WTC11 (cell line): ENCODE results near the gene VWA2. TPM values are rescaled to one million over a fixed set of nuclear protein-coding genes. Genes with fewer than 3 reads are reported as not detected.

Experiments used
- ATAC-seq: fragments of 200-7000 bp; cut with Tn5 transposase; 2 replicates; pipeline ENCODE4 v1.10.0; 2021; ENCODE audit warnings: mild to moderate bottlenecking, moderate library complexity
- CTCF ChIA-PET: fragments of 300-600 bp; sonication (Branson Sonifier 250); formaldehyde crosslinking; loops from one replicate; lab custom pipeline; 2021; ENCODE audit warnings: antibody characterized with exemption; lab: Charles Lee
- POLR2A ChIA-PET: fragments of 350-600 bp; sonication (Branson Sonifier 250); formaldehyde crosslinking; loops from one replicate; lab custom pipeline; 2021; ENCODE audit warnings: antibody characterized with exemption; lab: Charles Lee
- DNase-seq: peaks from one replicate; pipeline ENCODE4 v3.0.0; 2021; ENCODE audit warnings: low spot score
- H3K27ac Mint-ChIP-seq: 2 replicates; pipeline ENCODE4 v1.8.0; 2021; ENCODE audit warnings: mixed read lengths
- H3K27me3 Mint-ChIP-seq: 2 replicates; pipeline ENCODE4 v1.8.0; 2021; ENCODE audit warnings: low read depth, mild to moderate bottlenecking, moderate library complexity, mixed read lengths
- H3K36me3 Mint-ChIP-seq: 2 replicates; pipeline ENCODE4 v1.8.0; 2021; ENCODE audit warnings: mixed read lengths
- H3K4me1 Mint-ChIP-seq: 2 replicates; pipeline ENCODE4 v1.8.0; 2022; ENCODE audit warnings: mixed read lengths
- H3K4me3 Mint-ChIP-seq: 2 replicates; pipeline ENCODE4 v1.8.0; 2021; ENCODE audit warnings: mild to moderate bottlenecking, moderate library complexity, mixed read lengths
- H3K9me3 Mint-ChIP-seq: 2 replicates; pipeline ENCODE4 v1.8.0; 2021; ENCODE audit warnings: mixed read lengths
- CDX4 ChIP-seq: fragments of 250-450 bp; sonication (Bioruptor Pico); IDR thresholded peaks from 2 replicates; pipeline ENCODE4 v1.9.0; 2021; ENCODE audit warnings: moderate library complexity, mild to moderate bottlenecking, inconsistent platforms, borderline replicate concordance
- CREM ChIP-seq: sonication (generic); formaldehyde crosslinking; IDR thresholded peaks from 2 replicates; pipeline ENCODE4 v1.8.1; 2022; ENCODE audit warnings: mild to moderate bottlenecking, missing genetic modification reagents, moderate library complexity
- E2F4 ChIP-seq: sonication (generic); formaldehyde crosslinking; IDR thresholded peaks from 2 replicates; pipeline ENCODE4 v1.8.1; 2022; ENCODE audit warnings: low read depth, mild to moderate bottlenecking, moderate library complexity, missing genetic modification reagents, borderline replicate concordance
- E2F5 ChIP-seq: sonication (generic); formaldehyde crosslinking; IDR thresholded peaks from 2 replicates; pipeline ENCODE4 v1.8.1; 2022; ENCODE audit warnings: mild to moderate bottlenecking, moderate library complexity, missing genetic modification reagents
- ERG ChIP-seq: fragments of 250-450 bp; sonication (Bioruptor Pico); IDR thresholded peaks from 2 replicates; pipeline ENCODE4 v1.8.0; 2021; ENCODE audit warnings: mild to moderate bottlenecking
- FOXP1 ChIP-seq: sonication (generic); formaldehyde crosslinking; IDR thresholded peaks from 2 replicates; pipeline ENCODE4 v1.8.0; 2022; ENCODE audit warnings: missing genetic modification reagents, mild to moderate bottlenecking, moderate library complexity, borderline replicate concordance
- FOXP4 ChIP-seq: sonication (generic); formaldehyde crosslinking; IDR thresholded peaks from 2 replicates; pipeline ENCODE4 v1.8.0; 2022; ENCODE audit warnings: mild to moderate bottlenecking, missing genetic modification reagents
- HMGXB4 ChIP-seq: sonication (generic); formaldehyde crosslinking; IDR thresholded peaks from 2 replicates; pipeline ENCODE4 v1.8.1; 2023; ENCODE audit warnings: mild to moderate bottlenecking, moderate library complexity, missing genetic modification reagents
- JAZF1 ChIP-seq: fragments of 250-450 bp; sonication (Bioruptor Pico); IDR thresholded peaks from 2 replicates; pipeline ENCODE4 v1.9.0; 2021; ENCODE audit warnings: moderate library complexity, mild to moderate bottlenecking, inconsistent platforms
- JUN ChIP-seq: sonication (generic); formaldehyde crosslinking; IDR thresholded peaks from 2 replicates; pipeline ENCODE4 v1.8.0; 2023; ENCODE audit warnings: mild to moderate bottlenecking, missing genetic modification reagents
- KAT7 ChIP-seq: sonication (generic); formaldehyde crosslinking; IDR thresholded peaks from 2 replicates; pipeline ENCODE4 v1.8.1; 2023; ENCODE audit warnings: missing genetic modification reagents, mild to moderate bottlenecking, borderline replicate concordance
- NFE2L1 ChIP-seq: sonication (generic); formaldehyde crosslinking; IDR thresholded peaks from 2 replicates; pipeline ENCODE4 v1.8.1; 2023; ENCODE audit warnings: missing genetic modification reagents
- NR2C2 ChIP-seq: sonication (generic); formaldehyde crosslinking; IDR thresholded peaks from 2 replicates; pipeline ENCODE4 v1.8.0; 2022; ENCODE audit warnings: mild to moderate bottlenecking, missing genetic modification reagents
- PRRX2 ChIP-seq: fragments of 250-450 bp; sonication (Bioruptor Pico); IDR thresholded peaks from 2 replicates; pipeline ENCODE4 v1.8.0; 2021; ENCODE audit warnings: mild to moderate bottlenecking
- RORB ChIP-seq: fragments of 250-450 bp; sonication (Bioruptor Pico); IDR thresholded peaks from 2 replicates; pipeline ENCODE4 v1.9.0; 2021; ENCODE audit warnings: mild to moderate bottlenecking
- SMAD3 ChIP-seq: sonication (generic); formaldehyde crosslinking; IDR thresholded peaks from 2 replicates; pipeline ENCODE4 v1.8.0; 2022; ENCODE audit warnings: missing genetic modification reagents, mild to moderate bottlenecking, borderline replicate concordance
- USF2 ChIP-seq: sonication (generic); formaldehyde crosslinking; IDR thresholded peaks from 2 replicates; pipeline ENCODE4 v1.8.1; 2023; ENCODE audit warnings: mild to moderate bottlenecking, missing genetic modification reagents, moderate library complexity
- ZNF138 ChIP-seq: sonication (generic); formaldehyde crosslinking; conservative IDR thresholded peaks from 2 replicates; pipeline ENCODE4 v1.8.1; 2022; ENCODE audit warnings: mild to moderate bottlenecking, moderate library complexity, missing genetic modification reagents
- ZNF219 ChIP-seq: sonication (generic); formaldehyde crosslinking; IDR thresholded peaks from 2 replicates; pipeline ENCODE4 v1.8.0; 2023; ENCODE audit warnings: missing genetic modification reagents, mild to moderate bottlenecking, borderline replicate concordance
- ZNF396 ChIP-seq: fragments of 250-450 bp; sonication (Bioruptor Pico); IDR thresholded peaks from 2 replicates; pipeline ENCODE4 v1.8.0; 2021; ENCODE audit warnings: mild to moderate bottlenecking, moderate library complexity, borderline replicate concordance
- ZNF671 ChIP-seq: fragments of 250-450 bp; sonication (Bioruptor Pico); IDR thresholded peaks from 2 replicates; pipeline ENCODE4 v1.8.0; 2021; ENCODE audit warnings: mild to moderate bottlenecking
- total RNA-seq: library from RNA; stranded (reverse); gene quantifications from 3 replicates; pipeline ENCODE4 v1.2.3, GENCODE V29; 2021

VWA2 gene
- total RNA-seq, 1 experiment from 2014 or later: 2.1 TPM

GRCh38 chr10:114252092-114252491 lies 13.0 kb downstream of the VWA2 start:
- TF ChIP-seq NFE2L1 (CRISPR knock-in tag): no peak
- TF ChIP-seq RORB (CRISPR knock-in tag): no peak
- no peak for TF ChIP-seq NR2C2
- TF ChIP-seq KAT7 (CRISPR knock-in tag): no peak
- Mint-ChIP-seq H3K4me3 (no peak overlapping the region), H3K27ac (no peak overlapping the region), H3K9me3 (peaks cover 21% of the 10 kb centered on the region), H3K27me3 (no peaks in the 10 kb centered on the region), H3K4me1 (no peaks in the 10 kb centered on the region), H3K36me3 (peaks cover 21% of the 10 kb centered on the region)
- ChIA-PET CTCF (interaction anchor here (1.2 kb wide), 1 partner anchor 52 kb away, joined by 3 read pairs; no protein-coding TSS in a partner anchor), POLR2A (interaction anchor here (0.9 kb wide), 1 partner anchor 21 kb away, joined by 3 read pairs; no protein-coding TSS in a partner anchor)
- no peak for ATAC-seq
- DNase-seq: no peak

GRCh38 chr10:114252883-114253282 lies 13.8 kb downstream of the VWA2 start:
- TF ChIP-seq NR2C2 (no peak), ZNF138 (CRISPR knock-in tag) (no peak), SMAD3 (CRISPR knock-in tag) (no peak), E2F5 (no peak), PRRX2 (CRISPR knock-in tag) (no peak), FOXP4 (CRISPR knock-in tag) (no peak), E2F4 (CRISPR knock-in tag) (no peak), ERG (CRISPR knock-in tag) (no peak), ZNF396 (no peak), JAZF1 (CRISPR knock-in tag) (no peak), ZNF219 (CRISPR knock-in tag) (no peak), CDX4 (CRISPR knock-in tag) (no peak), CREM (CRISPR knock-in tag) (no peak), JUN (no peak)
- Mint-ChIP-seq H3K4me3 (no peak overlapping the region), H3K27me3 (no peaks in the 10 kb centered on the region), H3K36me3 (peaks cover 21% of the 10 kb centered on the region), H3K9me3 (peaks cover 21% of the 10 kb centered on the region), H3K27ac (no peak overlapping the region), H3K4me1 (peaks cover 2% of the 10 kb centered on the region)
- ATAC-seq: no peak
- POLR2A ChIA-PET: no interaction called here
- CTCF ChIA-PET: interaction anchor here (1.2 kb wide), 1 partner anchor 51 kb away, joined by 3 read pairs; no protein-coding TSS in a partner anchor
- DNase-seq: no peak

GRCh38 chr10:114255227-114255626 lies 16.2 kb downstream of the VWA2 start:
- H3K27ac Mint-ChIP-seq: no peak overlapping the region
- no peak overlapping the region for H3K4me3 Mint-ChIP-seq
- TF ChIP-seq HMGXB4 (no peak), USF2 (CRISPR knock-in tag) (no peak; the same call in 1 of the 2 replicates), ZNF671 (CRISPR knock-in tag) (no peak), FOXP1 (CRISPR knock-in tag) (no peak)
- no peaks in the 10 kb centered on the region for H3K27me3 Mint-ChIP-seq
- POLR2A ChIA-PET: no interaction called here
- peaks cover 21% of the 10 kb centered on the region for H3K36me3 Mint-ChIP-seq
- peaks cover 11% of the 10 kb centered on the region for H3K4me1 Mint-ChIP-seq
- ATAC-seq (no peak), DNase-seq (no peak)
- H3K9me3 Mint-ChIP-seq: peaks cover 15% of the 10 kb centered on the region
- CTCF ChIA-PET: no interaction called here
